HAP-1 (cell line): ENCODE results near the gene PRTN3.

Source experiments
- DNase-seq, 2 experiments: peaks; one replicate each; pipeline ENCODE4 v3.0.0-alpha.2; 2016 to 2020; ENCODE audit warnings: low spot score in 2 of 2
- H3K27me3 ChIP-seq: fragments of 250-450 bp; sonication (Bioruptor Pico); 2 replicates; pipeline ENCODE4 v1.5.1; 2020; ENCODE audit warnings: low read depth, mild to moderate bottlenecking, moderate library complexity
- H3K36me3 ChIP-seq: fragments of 250-450 bp; sonication (Bioruptor Pico); replicated peaks from 2 replicates; pipeline ENCODE4 v1.5.1; 2020; ENCODE audit warnings: mild to moderate bottlenecking
- H3K4me1 ChIP-seq: fragments of 250-450 bp; sonication (Bioruptor Pico); 2 replicates; pipeline ENCODE4 v1.5.1; 2020; ENCODE audit warnings: mild to moderate bottlenecking
- H3K4me3 ChIP-seq: fragments of 250-450 bp; sonication (Bioruptor Pico); 2 replicates; pipeline ENCODE4 v1.5.1; 2020; ENCODE audit warnings: mild to moderate bottlenecking, moderate library complexity
- H3K9me3 ChIP-seq: fragments of 250-450 bp; sonication (Bioruptor Pico); 2 replicates; pipeline ENCODE4 v1.5.1; 2020; ENCODE audit warnings: mild to moderate bottlenecking, moderate library complexity
- in situ Hi-C: fragments of 300-500 bp; cut with MboI; formaldehyde crosslinking; loops from 3 replicates; pipeline ENCODE4 v1.14.3; 2020; ENCODE audit warnings: low sequenced_read_pairs, inconsistent platforms, mixed read lengths

The PRTN3 gene

DNA sequence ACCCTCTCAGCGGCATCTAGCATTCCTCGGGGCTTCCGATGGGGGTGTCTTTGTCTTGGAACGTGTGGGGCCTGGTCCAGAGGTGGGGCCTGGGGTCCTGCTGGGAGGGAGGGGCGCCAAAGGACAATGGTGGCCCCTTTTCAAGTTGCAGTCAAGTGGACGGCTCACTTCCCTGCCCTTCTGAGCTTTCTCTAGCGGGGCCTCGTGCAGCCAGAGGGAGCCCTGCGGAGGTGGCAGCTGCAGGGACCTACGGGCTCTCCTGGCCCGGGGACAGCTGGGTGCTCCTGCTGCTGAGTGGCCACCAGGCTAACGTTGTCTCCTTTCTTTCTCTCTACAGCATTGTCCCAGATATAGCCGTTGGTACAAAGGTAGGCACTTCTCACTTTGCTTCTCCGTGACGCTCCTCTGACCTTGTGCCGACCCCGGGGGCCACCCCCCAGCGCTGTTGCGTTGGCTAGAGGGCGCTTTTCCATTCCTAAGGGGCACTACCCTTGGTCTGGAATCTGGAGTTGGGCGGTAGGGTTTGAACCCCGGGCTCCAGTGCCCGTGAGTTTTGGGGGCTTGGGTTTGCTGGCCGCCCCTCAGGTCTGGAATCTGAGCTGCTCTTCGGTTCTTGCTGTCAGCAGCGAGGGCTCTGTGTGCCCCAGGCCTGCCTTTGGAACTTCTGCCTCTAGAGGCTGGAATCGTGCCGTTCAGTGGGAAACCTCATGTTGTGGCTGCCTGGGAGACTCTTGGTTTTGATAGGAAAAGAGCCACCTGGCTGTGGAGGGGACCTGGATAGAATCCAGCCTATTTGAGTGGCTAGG is 41.5 kb upstream of the PRTN3 start:
- Histone ChIP-seq H3K4me3 (peak overlapping the region; percentile 91), H3K9me3 (0 out of 2 replicates have a peak, but pooled peaks cover 2% of the 10 kb centered on the region), H3K27me3 (no peaks in the 10 kb centered on the region), H3K36me3 (peaks cover 65% of the 10 kb centered on the region), H3K4me1 (peaks cover 30% of the 10 kb centered on the region)
- DNase-seq = peak; percentile 30 to 61
- in situ Hi-C loops = no loop called here

DNA sequence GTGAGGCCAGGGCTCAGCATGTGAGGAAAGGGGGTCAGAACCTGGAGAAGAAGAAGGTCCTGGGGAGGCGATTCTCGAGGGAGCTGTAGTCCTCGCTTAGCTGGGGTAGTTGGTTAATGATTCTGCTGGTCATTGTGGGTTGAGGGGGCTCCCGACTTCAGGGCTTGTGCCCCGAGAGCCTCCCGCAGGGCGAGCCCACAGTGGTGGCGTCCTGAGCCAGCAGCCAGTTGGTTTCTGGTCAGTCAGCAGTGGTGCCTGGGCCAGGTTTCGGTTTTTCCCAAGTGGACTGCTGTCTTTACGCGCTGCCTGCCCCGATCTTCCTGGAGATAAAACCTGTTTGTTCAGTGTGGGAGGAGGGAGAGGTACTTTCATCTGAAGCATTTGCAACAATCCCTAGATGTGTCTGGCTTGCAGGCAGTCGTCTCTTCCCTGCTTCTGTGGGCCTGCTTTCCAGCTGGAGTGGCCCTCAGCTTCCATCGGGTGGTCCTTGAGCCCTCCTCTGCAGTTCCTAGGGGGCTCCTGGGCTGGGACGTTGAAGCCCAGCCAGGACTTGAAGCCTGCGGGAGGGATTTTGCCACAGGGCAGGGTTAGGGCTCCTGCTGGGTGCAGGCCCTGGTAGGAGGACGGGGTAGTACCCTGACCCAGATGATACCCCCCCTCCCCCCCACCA is 40.3 kb upstream of the PRTN3 start:
- H3K36me3 ChIP-seq = peaks cover 77% of the 10 kb centered on the region
- H3K9me3 ChIP-seq = no peaks in the 10 kb centered on the region
- no peak for DNase-seq
- peaks cover 30% of the 10 kb centered on the region for H3K4me1 ChIP-seq
- no peaks in the 10 kb centered on the region for H3K27me3 ChIP-seq
- in situ Hi-C loops = no loop called here
- H3K4me3 ChIP-seq = peak overlapping the region; percentile 91

DNA sequence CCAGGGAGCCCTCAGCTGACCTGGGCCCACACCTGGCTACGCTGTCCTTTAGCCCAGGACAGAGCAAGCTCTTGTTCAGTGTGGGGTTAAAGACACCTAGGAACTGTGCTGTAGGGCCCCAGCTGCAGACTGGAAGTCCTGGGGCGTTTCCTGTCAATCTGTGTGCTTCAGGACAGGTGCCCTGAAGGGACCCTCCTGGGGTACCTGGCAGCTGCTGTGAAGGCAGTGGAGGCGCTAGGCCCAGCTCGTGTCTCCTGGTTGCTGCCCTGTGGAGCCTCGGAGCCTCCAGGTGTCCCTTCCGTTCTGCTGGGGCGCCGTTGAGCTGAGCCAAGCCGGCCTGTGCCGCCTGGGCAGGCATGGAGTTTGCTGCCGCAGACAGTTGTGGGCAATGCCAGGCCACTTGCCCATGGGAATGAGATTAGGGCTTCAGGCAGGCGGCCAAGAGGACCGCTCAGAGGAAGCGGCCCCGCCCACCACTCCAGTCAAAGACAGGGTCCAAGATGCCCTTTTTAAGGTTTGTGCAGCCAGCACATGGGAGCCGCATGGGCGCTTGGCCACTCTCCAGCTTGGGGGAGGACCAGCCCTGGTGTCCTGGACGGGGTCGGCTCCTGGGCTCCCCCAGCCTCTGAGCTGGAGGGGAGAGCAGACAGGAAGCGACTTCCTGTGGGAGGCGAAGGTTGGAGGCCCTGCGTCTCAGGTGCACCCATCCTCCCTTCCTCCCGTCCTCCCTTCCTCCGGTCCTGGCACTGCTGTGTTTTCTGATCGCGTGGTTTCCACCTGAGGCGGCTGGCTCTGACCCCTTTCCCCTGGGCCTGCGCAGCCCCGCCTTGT is 39.6 kb upstream of the PRTN3 start:
- no peak for DNase-seq
- Histone ChIP-seq H3K4me3 (peak overlapping the region; percentile 4; the same call in 1 of the 2 replicates), H3K27me3 (no peaks in the 10 kb centered on the region), H3K36me3 (peaks cover 84% of the 10 kb centered on the region), H3K9me3 (no peaks in the 10 kb centered on the region), H3K4me1 (peaks cover 30% of the 10 kb centered on the region)
- in situ Hi-C loops = no loop called here

DNA sequence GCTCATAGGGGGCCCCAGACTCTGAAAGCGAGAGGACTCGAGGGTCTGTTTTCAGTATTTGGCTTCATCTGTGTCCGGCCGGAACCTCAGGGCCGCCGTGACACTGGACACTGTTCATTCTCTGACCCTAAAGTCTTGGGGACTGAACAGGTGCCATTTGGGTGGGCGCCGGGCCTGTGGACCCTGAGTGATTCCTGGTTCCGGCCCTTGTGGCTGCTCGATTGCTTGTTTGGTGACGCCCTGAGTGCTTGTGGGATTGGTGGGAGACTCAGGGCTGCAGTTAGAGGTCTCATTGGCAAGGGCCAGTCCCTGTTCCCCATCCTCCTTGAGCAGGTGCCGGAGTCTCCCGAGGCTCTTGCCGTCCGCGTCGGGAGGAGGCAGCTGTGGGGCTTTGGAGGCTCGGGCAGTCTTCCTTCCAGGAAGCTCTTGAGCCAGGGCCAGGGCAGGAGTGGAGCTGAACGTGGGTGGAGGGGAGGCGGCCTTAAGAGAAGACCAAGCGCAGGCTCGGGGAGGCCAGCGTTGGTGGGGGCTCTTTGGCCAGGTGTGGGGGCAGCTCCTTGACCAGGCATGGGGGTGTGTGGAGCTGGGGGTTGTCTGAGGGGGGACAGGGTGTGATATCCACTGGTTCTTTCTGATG is 38.8 kb upstream of the PRTN3 start:
- Histone ChIP-seq H3K4me1 (peaks cover 30% of the 10 kb centered on the region), H3K9me3 (no peaks in the 10 kb centered on the region), H3K4me3 (no peak overlapping the region), H3K27me3 (no peaks in the 10 kb centered on the region), H3K36me3 (peaks cover 92% of the 10 kb centered on the region)
- in situ Hi-C loops = no loop called here
- no peak for DNase-seq

DNA sequence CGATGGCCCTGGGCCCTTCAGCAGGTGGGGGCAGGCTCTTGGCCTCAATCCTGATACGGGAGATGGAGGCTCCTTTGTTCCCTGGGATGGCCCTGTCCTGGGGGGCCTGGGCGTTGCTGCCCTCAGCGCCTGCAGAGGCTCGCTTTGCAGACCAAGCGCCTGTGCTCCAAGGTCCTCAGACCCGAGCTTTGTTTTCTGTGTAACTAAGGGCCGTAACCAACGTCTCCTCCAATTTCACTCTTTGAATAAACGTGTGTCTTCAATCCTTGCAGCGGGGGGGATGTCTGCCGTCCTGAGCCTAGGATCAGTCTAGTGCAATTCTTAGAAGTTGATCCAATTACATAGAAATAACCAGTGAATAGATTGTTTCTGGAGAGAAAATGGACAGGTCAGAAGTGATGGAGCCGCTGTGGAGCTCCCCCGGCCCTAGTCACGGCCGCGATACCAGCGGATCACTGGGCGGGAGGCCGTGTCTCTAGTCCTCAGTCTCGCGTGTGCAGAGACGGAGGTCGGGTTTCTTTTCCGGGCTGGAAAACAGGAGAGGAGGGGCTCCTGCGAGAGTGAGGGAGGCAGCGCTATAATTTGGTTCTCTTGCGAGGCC is 38.2 kb upstream of the PRTN3 start:
- Histone ChIP-seq H3K27me3 (no peaks in the 10 kb centered on the region), H3K4me3 (no peak overlapping the region), H3K4me1 (peaks cover 30% of the 10 kb centered on the region), H3K36me3 (peaks cover 98% of the 10 kb centered on the region), H3K9me3 (no peaks in the 10 kb centered on the region)
- DNase-seq = no peak
- in situ Hi-C loops = no loop called here

DNA sequence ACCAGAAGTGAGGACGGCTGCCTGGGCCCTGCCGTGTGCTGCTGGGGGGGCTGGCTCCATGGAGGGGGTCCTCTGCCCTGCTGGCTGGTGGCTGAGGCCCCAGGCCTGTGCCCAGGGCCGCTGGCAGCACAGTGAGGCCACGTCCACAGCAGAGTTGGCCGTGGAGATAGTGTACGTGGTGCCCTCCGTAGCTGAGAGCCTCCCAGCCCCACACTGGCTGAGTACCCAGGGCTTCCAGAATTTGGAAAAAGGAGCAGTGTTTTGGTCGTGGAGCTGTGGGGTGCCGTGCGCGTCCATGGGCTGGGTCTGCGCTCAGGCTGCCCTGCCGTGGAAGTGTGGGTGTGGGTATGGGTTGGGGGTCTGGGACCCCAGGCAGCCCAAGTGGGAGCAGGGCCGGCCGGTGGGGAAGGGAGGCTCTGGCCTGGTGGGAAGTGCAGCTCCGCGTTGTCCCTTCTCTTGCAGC is 37.7 kb upstream of the PRTN3 start:
- H3K27me3 ChIP-seq = no peaks in the 10 kb centered on the region
- peaks cover 100% of the 10 kb centered on the region for H3K36me3 ChIP-seq
- no peaks in the 10 kb centered on the region for H3K9me3 ChIP-seq
- DNase-seq = no peak
- H3K4me3 ChIP-seq = no peak overlapping the region
- in situ Hi-C loops = no loop called here
- H3K4me1 ChIP-seq = peaks cover 30% of the 10 kb centered on the region

DNA sequence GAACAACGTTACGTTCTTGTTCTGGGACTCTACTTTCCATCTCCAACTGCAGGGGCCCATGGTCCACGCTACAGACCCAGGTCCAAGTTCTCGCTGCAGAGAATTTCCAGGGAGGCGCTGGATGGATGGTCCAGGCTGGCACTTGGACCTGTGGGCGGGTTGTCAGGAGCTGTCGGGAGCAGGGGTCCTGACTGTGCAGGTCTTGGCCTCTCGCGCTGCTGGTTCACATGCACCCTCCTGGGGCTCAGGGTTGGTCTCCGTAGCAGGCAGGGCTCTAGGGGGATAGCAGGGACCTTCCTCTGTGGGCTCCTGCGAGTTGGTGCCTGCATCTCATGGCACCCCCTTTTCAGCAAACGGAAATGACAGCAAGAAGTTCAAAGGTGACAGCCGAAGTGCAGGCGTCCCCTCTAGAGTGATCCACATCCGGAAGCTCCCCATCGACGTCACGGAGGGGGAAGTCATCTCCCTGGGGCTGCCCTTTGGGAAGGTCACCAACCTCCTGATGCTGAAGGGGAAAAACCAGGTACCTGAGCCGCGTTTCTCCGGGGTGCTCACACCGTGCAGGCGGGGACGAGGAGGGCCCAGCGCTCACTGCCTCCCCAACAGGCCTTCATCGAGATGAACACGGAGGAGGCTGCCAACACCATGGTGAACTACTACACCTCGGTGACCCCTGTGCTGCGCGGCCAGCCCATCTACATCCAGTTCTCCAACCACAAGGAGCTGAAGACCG is 36.9 kb upstream of the PRTN3 start:
- H3K36me3 ChIP-seq = peaks cover 100% of the 10 kb centered on the region
- H3K4me3 ChIP-seq = no peak overlapping the region
- in situ Hi-C loops = no loop called here
- H3K9me3 ChIP-seq = no peaks in the 10 kb centered on the region
- no peak for DNase-seq
- H3K4me1 ChIP-seq = peaks cover 30% of the 10 kb centered on the region
- H3K27me3 ChIP-seq = no peaks in the 10 kb centered on the region

DNA sequence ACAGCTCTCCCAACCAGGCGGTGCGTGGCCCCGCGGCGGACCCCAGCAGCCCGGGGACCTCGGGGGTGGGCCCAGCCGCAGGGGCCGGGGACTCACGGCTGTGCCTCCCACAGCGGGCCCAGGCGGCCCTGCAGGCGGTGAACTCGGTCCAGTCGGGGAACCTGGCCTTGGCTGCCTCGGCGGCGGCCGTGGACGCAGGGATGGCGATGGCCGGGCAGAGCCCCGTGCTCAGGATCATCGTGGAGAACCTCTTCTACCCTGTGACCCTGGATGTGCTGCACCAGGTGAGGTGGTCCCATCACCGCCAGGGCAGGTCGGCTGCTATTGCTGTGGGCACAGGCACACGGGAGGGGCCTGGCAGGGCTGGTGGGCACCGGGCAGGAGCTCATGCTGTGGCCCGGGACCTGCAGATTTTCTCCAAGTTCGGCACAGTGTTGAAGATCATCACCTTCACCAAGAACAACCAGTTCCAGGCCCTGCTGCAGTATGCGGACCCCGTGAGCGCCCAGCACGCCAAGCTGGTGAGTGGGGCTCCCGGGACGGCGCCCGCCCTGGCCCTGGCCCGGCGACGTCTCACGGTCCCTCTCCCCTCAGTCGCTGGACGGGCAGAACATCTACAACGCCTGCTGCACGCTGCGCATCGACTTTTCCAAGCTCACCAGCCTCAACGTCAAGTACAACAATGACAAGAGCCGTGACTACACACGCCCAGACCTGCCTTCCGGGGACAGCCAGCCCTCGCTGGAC is 36.2 kb upstream of the PRTN3 start:
- in situ Hi-C loops = no loop called here
- no peak for DNase-seq
- peaks cover 100% of the 10 kb centered on the region for H3K36me3 ChIP-seq
- no peaks in the 10 kb centered on the region for H3K27me3 ChIP-seq
- H3K9me3 ChIP-seq = no peaks in the 10 kb centered on the region
- H3K4me1 ChIP-seq = peaks cover 26% of the 10 kb centered on the region
- H3K4me3 ChIP-seq = no peak overlapping the region

DNA sequence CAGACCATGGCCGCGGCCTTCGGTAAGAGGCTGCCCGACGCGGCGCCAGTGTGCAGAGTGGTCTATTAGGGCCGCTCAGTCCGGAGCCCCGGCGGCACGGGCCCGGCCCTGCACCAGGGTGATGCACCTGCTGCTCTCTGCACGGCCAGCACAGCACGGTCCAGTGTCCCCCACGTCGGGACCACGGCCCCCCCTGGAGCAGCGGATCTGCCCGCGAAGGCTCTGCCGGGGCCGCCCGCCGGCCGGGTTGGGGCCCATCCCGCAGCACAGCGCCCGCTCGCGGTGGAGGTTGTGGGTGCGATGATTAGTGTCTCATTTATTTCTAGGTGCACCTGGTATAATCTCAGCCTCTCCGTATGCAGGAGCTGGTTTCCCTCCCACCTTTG is 35.6 kb upstream of the PRTN3 start:
- in situ Hi-C loops = no loop called here
- Histone ChIP-seq H3K36me3 (peaks cover 100% of the 10 kb centered on the region), H3K27me3 (no peaks in the 10 kb centered on the region), H3K9me3 (no peaks in the 10 kb centered on the region), H3K4me1 (peaks cover 20% of the 10 kb centered on the region), H3K4me3 (no peak overlapping the region)
- DNase-seq = no peak

DNA sequence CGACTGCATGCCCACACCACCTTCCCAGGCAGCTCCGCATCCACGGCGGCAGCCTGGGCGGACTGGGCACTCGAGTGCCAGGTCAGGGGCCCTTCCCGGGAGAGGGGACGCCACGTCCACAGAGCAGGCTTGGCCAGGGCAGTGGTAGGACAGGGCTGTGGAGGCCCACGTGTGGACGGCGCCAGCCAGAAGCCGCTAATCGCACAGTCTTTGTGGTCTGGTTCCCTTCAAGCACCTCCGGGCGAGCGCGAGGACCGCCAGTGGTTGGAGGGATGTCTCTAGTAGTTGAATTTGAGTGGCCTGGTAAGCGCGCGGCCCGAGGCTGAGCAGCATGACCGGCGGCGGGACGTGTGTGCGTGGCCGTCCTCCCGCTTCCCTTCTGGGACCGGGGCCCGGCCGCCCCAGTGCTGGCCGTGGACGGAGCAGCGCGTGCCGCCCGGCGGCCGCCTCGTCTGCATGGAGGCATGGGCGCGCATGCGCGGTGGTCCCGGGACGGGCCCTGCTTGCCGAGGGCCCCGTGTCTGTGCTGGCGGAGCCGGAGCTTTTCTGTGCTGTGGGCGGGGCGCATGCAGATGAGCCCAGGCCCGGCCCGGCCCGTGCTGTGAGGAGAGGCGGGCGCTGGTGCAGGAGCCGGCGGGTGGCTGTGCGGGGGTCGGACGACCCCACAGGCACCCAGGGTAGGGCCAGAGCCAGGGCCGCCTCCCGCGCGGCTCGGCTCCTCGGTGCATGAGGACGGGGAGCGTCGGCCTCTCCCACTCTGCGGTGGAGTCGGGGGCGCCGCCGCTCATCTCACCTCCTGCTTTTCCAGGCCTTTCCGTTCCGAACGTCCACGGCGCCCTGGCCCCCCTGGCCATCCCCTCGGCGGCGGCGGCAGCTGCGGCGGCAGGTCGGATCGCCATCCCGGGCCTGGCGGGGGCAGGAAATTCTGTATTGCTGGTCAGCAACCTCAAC is 34.9 kb upstream of the PRTN3 start:
- no peaks in the 10 kb centered on the region for H3K9me3 ChIP-seq
- H3K4me3 ChIP-seq = no peak overlapping the region
- no peaks in the 10 kb centered on the region for H3K27me3 ChIP-seq
- no peak for DNase-seq
- peaks cover 15% of the 10 kb centered on the region for H3K4me1 ChIP-seq
- in situ Hi-C loops = no loop called here
- H3K36me3 ChIP-seq = peaks cover 100% of the 10 kb centered on the region

DNA sequence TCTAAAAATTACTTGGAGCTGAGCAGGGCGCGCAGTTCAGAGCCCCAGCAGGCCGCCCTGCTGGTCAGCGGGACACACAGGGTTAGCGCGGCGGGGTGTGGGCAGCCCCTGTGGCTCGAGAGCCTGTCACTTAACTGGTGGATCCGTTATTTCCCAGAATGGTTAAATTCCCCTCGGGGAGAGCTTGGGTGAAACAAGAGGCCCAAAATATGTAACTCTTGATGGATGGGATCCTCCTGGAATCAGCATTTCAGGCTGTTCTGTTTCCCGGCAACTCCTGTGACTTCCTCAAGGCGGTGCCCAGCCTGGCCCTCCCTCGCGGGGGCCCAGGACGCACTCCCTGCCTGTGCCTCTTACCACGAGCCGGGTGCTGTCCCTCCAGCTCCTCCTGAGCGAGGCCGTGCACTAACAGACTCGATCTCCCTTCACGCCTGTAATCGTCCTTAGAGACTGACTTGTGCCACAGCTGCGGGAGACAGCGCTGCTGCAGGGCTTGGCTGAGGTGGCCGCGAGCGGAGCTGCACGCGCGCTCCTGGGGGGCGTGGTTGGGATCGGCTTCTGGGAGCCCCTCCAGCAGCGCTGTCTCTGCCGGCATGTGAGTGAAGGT is 33.9 kb upstream of the PRTN3 start:
- peaks cover 100% of the 10 kb centered on the region for H3K36me3 ChIP-seq
- DNase-seq = no peak
- H3K4me3 ChIP-seq = no peak overlapping the region
- no peaks in the 10 kb centered on the region for H3K27me3 ChIP-seq
- in situ Hi-C loops = no loop called here
- H3K4me1 ChIP-seq = peaks cover 4% of the 10 kb centered on the region
- no peaks in the 10 kb centered on the region for H3K9me3 ChIP-seq
